ENCODE data around the gene ADAMTSL5. TPM values are rescaled to one million over a fixed set of nuclear protein-coding genes. Genes with fewer than 3 reads are reported as not detected.

The ADAMTSL5 gene
- total RNA-seq, 1 donor from 2014 or later, result 6.6 TPM

DNA sequence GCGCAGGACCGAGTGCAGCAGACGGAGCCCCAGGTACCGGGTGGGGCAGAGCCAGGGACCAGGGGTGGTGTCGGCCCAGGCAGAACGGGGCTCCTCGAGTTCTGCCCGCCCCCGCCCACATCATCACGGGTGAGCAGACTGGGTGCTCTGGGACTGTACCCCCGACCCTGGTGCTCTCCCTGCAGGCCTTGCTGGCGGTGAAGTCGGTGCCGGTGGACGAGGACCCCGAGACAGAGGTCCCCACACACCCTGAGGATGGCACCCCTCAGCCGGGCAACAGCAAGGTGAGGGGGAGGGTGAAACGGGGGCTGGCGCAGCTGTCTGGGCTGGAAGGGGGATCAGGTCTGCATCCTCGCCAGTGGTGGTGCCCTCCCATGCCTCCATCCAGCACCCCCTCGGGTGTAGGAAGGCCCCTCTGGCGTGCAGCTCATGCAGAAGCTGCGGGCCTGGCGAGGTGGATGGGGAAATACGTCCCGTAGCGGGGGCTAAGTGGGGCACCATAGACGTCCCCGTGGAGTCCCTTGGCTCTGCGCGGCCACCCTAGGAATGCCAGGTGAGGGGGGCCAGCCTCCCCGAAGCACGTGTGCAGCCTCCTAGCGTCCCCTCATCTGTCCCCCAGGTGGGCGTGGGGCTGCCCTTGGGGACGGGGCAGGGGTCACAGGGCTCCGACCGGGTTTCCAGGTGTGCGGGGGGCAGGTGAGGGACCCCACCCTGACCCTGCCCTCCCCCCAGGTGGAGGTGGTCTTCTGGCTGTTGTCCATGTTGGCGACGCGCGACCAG lies 56.5 kb downstream of the ADAMTSL5 start:
- H3K27ac Mint-ChIP-seq, result no peak overlapping the region
- H3K27me3 Mint-ChIP-seq, result peaks cover 41% of the 10 kb centered on the region
- H3K36me3 Mint-ChIP-seq (ENCODE audit: low read depth), result peaks cover 2% of the 10 kb centered on the region
- no peaks in the 10 kb centered on the region for H3K9me3 Mint-ChIP-seq
- intact Hi-C loops (cut with micrococcal nuclease), result no loop called here
- H3K4me3 Mint-ChIP-seq, result no peak overlapping the region
- DNase-seq, result no peak
- H3K4me1 Mint-ChIP-seq, result peaks cover 7% of the 10 kb centered on the region

- Mint-ChIP-seq H3K4me3 (peak overlapping the region; percentile 48), H3K27me3 (peaks cover 49% of the 10 kb centered on the region), H3K36me3 (ENCODE audit: low read depth) (peaks cover 2% of the 10 kb centered on the region), H3K4me1 (peaks cover 9% of the 10 kb centered on the region), H3K9me3 (no peaks in the 10 kb centered on the region), H3K27ac (peak overlapping the region; percentile 49)
- peak; percentile 88 for DNase-seq
- intact Hi-C loops (cut with micrococcal nuclease), result no loop called here
Observed at GRCh38 chr19:1455336-1456120, 57.3 kb downstream of the ADAMTSL5 start.

Other genes with a start within 250 kb of the ADAMTSL5 start
- gene CIRBP, start 243.7 kb downstream of the ADAMTSL5 start, total RNA-seq, result 237 TPM in 2 replicates
- 115 and 126 TPM in 2 replicates for gene FAM174C, start 237.5 kb downstream of the ADAMTSL5 start, total RNA-seq
- not detected in 2 replicates for gene EFNA2, start 227.1 kb downstream of the ADAMTSL5 start, total RNA-seq
- 108 and 110 TPM in 2 replicates for gene NDUFS7, start 129.1 kb downstream of the ADAMTSL5 start, total RNA-seq
- gene GAMT, start 111.5 kb downstream of the ADAMTSL5 start, total RNA-seq, result 28.8 and 32.6 TPM in 2 replicates
- gene DAZAP1, start 105.4 kb downstream of the ADAMTSL5 start, total RNA-seq, result 299 and 323 TPM in 2 replicates
- gene RPS15, start 74.6 kb downstream of the ADAMTSL5 start, total RNA-seq, result 1,536 and 1,542 TPM in 2 replicates
- 0.16 and 0.24 TPM in 2 replicates for gene APC2, start 62.9 kb downstream of the ADAMTSL5 start, total RNA-seq
- 34.0 and 38.0 TPM in 2 replicates for gene C19orf25, start 33.8 kb downstream of the ADAMTSL5 start, total RNA-seq
- gene PCSK4, start 22.7 kb downstream of the ADAMTSL5 start, total RNA-seq, result 1.0 and 1.6 TPM in 2 replicates
- gene REEP6, start 21.8 kb downstream of the ADAMTSL5 start, total RNA-seq, result 1.1 and 1.7 TPM in 2 replicates
- not detected in 2 replicates for gene PLK5, start 11.1 kb upstream of the ADAMTSL5 start, total RNA-seq
- 15.9 and 16.1 TPM in 2 replicates for gene MEX3D, start 55.3 kb upstream of the ADAMTSL5 start, total RNA-seq
- 132 and 140 TPM in 2 replicates for gene MBD3, start 79.8 kb upstream of the ADAMTSL5 start, total RNA-seq
- 194 and 195 TPM in 2 replicates for gene UQCR11, start 92.4 kb upstream of the ADAMTSL5 start, total RNA-seq
- 147 and 154 TPM in 2 replicates for gene TCF3, start 139.6 kb upstream of the ADAMTSL5 start, total RNA-seq
- not detected in 2 replicates for gene ONECUT3, start 240.5 kb upstream of the ADAMTSL5 start, total RNA-seq

Measured in activated CD4-positive, alpha-beta T cell treated with anti-CD3 and anti-CD28 coated beads, Interleukin-2, amount 10 ng/mL, durations not matched to agents 24 days and 14 days (primary cell).